HG03045 (cell line): ENCODE data around the gene OR4M1.
"Not testable (repeated sequence)": the region's sequence is repeated elsewhere in the genome, so short reads cannot be mapped to it uniquely, and the experiment has no call there.

ENCODE experiments used
- ATAC-seq: cut with Tn5 transposase; IDR thresholded peaks from one replicate; pipeline ENCODE4 v1.9.1; 2021; ENCODE audit warnings: mild to moderate bottlenecking, moderate library complexity; ENCODE audit not compliant: unreplicated experiment

Gene OR4M1

DNA sequence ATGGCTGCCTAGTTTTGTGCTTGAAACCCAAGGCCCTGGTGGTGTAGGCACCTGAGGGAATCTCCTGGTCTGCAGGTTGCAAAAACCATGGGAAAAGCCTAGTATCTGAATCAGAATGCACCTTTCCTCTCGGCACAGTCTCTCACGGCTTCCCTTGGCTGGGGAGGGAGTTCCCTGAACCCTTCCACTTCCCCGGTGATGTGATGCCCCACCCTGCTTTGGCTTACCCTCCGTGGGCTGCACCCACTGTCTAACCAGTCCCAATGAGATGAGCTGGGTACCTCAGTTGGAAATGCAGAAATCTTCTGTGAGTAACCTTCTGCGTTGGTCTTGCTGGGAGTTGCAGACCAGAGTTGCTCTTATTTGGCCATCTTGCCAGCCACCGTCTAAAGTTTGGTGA, 47.7 kb downstream of the OR4M1 start:
- ATAC-seq = not testable (repeated sequence)

DNA sequence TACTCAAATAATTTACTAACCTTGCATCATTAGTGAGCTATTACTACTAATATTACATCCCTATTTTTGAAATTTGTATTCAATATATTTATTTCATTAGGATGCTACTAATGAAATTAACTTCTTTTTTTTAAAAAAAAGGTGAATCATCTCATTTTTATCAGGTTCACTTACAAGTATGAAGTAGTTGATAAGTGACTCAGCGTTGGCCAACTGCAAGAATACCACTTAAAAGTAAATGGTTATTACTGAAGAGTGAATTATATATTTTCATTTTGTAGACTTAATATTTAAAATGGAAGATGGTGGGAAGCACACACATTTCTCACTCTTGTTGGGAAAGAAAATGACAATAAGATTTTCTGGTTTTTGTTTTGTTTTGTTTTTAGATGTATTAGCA, 49.9 kb downstream of the OR4M1 start:
- no peak for ATAC-seq

DNA sequence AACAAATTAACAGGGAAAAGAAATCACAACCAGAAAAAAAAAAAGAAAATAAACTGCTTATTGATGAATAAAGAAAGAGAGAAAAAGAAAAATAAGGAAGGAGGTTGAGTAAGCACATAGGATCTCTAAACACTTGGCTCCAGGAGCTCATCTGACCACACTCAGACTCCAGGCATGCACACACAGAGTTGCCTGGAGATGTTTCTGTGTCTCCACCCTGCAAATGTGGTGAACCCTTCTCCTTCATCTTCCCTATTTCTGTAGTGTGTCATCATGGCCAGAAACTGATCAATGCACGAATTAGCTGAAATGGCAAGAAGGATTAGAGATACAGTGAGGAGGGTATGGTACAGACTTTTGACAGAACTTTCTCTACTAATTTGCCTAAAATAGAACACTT, 50.5 kb downstream of the OR4M1 start:
- no peak for ATAC-seq

DNA sequence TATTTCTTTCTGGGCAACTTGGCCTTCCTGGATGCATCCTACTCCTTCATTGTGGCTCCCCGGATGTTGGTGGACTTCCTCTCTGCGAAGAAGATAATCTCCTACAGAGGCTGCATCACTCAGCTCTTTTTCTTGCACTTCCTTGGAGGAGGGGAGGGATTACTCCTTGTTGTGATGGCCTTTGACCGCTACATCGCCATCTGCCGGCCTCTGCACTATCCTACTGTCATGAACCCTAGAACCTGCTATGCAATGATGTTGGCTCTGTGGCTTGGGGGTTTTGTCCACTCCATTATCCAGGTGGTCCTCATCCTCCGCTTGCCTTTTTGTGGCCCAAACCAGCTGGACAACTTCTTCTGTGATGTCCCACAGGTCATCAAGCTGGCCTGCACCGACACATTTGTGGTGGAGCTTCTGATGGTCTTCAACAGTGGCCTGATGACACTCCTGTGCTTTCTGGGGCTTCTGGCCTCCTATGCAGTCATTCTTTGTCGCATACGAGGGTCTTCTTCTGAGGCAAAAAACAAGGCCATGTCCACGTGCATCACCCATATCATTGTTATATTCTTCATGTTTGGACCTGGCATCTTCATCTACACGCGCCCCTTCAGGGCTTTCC, 54.4 kb downstream of the OR4M1 start:
- ATAC-seq = not testable (repeated sequence)

DNA sequence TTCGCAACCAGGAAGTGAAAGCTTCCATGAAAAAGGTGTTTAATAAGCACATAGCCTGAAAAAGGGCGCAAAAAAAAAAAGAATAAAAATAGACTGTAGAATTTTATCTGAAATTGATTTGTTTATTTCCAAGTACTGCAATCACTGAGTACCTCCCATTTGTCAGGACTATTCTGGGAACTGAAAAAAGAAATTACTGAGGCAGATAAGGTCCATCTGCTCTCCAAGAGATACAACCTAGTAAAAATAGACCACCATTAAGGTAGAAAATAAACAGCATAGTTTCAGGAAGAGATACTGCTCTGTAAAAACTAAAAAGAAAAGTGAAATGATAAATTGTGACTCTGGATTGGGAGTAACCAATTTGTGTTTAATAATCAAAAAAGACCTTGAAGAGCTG, 55.0 kb downstream of the OR4M1 start:
- no peak for ATAC-seq
